Ovary (tissue), 3 donors: ENCODE measurements around the gene TAF11L3.
"Not testable (repeated sequence)": the region's sequence is repeated elsewhere in the genome, so short reads cannot be mapped to it uniquely, and the experiment has no call there.

ENCODE experiments used
- CTCF ChIP-seq, 3 donors: fragments of 450-650 bp in 2 of 3; fragments of 200-600 bp in 1 of 3; IDR thresholded peaks; one replicate each; pipeline versions ENCODE4 v1.5.1 to v1.8.0; 2016 to 2022; ENCODE audit warnings: antibody characterized with exemption in 3 of 3, mild to moderate bottlenecking in 1 of 3
- POLR2A ChIP-seq: fragments of 450-650 bp; IDR thresholded peaks from one replicate; pipeline ENCODE4 v1.6.1; 2017; ENCODE audit warnings: antibody characterized with exemption, mild to moderate bottlenecking, moderate library complexity
- donor health status: DM: no; HTN: no; CAD: no.

- TF ChIP-seq CTCF (IDR thresholded peaks at IDR 0.05); POLR2A: not testable (repeated sequence)
Observed at GRCh38 chr5:17497931-17498330, 20.2 kb upstream of the TAF11L3 start, which contains the start of gene TAF11L2.
